Ishikawa (cell line): Measurements from ENCODE around the gene SH3YL1.

Source experiments
- CEBPB ChIP-seq: IDR thresholded peaks from 2 replicates; pipeline ENCODE4 v1.6.1; 2012
- CREB1 ChIP-seq: IDR thresholded peaks from 2 replicates; pipeline ENCODE4 v1.6.1; 2012; ENCODE audit warnings: low read depth
- EGR1 ChIP-seq: IDR thresholded peaks from 2 replicates; pipeline ENCODE4 v1.6.1; 2012
- EP300 ChIP-seq: IDR thresholded peaks from 2 replicates; pipeline ENCODE4 v1.6.1; 2012; ENCODE audit warnings: borderline replicate concordance
- FOXM1 ChIP-seq: IDR thresholded peaks from 2 replicates; pipeline ENCODE4 v1.6.1; 2012; ENCODE audit warnings: low read depth, borderline replicate concordance
- MAX ChIP-seq: IDR thresholded peaks from 2 replicates; pipeline ENCODE4 v1.6.1; 2012
- NFIC ChIP-seq: IDR thresholded peaks from 2 replicates; pipeline ENCODE4 v1.6.1; 2012
- RAD21 ChIP-seq: IDR thresholded peaks from 2 replicates; pipeline ENCODE4 v1.6.1; 2012; ENCODE audit warnings: low read depth
- TAF1 ChIP-seq: IDR thresholded peaks from 2 replicates; pipeline ENCODE4 v1.6.1; 2012; ENCODE audit warnings: low read depth, mild to moderate bottlenecking
- TCF12 ChIP-seq: IDR thresholded peaks from 2 replicates; pipeline ENCODE4 v1.6.1; 2012; ENCODE audit warnings: low read depth
- TEAD4 ChIP-seq: IDR thresholded peaks from 2 replicates; pipeline ENCODE4 v1.6.1; 2012
- YY1 ChIP-seq: IDR thresholded peaks from 2 replicates; pipeline ENCODE4 v1.6.1; 2012; ENCODE audit warnings: low read depth
- ZBTB7A ChIP-seq: IDR thresholded peaks from 2 replicates; pipeline ENCODE4 v1.6.1; 2012; ENCODE audit warnings: low read depth
- TF ChIP-seq, protein P1 (sequence below): IDR thresholded peaks from 2 replicates; pipeline ENCODE4 v1.6.1; 2012; ENCODE audit warnings: low read depth, mild to moderate bottlenecking
- TF ChIP-seq, protein P2 (sequence below): IDR thresholded peaks from 2 replicates; pipeline ENCODE4 v1.6.1; 2012

The SH3YL1 gene

GRCh38 chr2:202945-203344 is 60.9 kb downstream of the SH3YL1 start:
- no peak for TF ChIP-seq TEAD4
- TF ChIP-seq TCF12, result no peak
- no peak for TF ChIP-seq MAX
- TF ChIP-seq, protein P1, sequence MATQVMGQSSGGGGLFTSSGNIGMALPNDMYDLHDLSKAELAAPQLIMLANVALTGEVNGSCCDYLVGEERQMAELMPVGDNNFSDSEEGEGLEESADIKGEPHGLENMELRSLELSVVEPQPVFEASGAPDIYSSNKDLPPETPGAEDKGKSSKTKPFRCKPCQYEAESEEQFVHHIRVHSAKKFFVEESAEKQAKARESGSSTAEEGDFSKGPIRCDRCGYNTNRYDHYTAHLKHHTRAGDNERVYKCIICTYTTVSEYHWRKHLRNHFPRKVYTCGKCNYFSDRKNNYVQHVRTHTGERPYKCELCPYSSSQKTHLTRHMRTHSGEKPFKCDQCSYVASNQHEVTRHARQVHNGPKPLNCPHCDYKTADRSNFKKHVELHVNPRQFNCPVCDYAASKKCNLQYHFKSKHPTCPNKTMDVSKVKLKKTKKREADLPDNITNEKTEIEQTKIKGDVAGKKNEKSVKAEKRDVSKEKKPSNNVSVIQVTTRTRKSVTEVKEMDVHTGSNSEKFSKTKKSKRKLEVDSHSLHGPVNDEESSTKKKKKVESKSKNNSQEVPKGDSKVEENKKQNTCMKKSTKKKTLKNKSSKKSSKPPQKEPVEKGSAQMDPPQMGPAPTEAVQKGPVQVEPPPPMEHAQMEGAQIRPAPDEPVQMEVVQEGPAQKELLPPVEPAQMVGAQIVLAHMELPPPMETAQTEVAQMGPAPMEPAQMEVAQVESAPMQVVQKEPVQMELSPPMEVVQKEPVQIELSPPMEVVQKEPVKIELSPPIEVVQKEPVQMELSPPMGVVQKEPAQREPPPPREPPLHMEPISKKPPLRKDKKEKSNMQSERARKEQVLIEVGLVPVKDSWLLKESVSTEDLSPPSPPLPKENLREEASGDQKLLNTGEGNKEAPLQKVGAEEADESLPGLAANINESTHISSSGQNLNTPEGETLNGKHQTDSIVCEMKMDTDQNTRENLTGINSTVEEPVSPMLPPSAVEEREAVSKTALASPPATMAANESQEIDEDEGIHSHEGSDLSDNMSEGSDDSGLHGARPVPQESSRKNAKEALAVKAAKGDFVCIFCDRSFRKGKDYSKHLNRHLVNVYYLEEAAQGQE, result no peak
- TF ChIP-seq NFIC, result no peak
- TF ChIP-seq FOXM1, result no peak
- no peak for TF ChIP-seq CEBPB
- TF ChIP-seq, protein P2, sequence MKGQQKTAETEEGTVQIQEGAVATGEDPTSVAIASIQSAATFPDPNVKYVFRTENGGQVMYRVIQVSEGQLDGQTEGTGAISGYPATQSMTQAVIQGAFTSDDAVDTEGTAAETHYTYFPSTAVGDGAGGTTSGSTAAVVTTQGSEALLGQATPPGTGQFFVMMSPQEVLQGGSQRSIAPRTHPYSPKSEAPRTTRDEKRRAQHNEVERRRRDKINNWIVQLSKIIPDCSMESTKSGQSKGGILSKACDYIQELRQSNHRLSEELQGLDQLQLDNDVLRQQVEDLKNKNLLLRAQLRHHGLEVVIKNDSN, result no peak
- TF ChIP-seq ZBTB7A, result no peak
- no peak for TF ChIP-seq TAF1
- TF ChIP-seq CREB1, result no peak
- no peak for TF ChIP-seq RAD21

DNA sequence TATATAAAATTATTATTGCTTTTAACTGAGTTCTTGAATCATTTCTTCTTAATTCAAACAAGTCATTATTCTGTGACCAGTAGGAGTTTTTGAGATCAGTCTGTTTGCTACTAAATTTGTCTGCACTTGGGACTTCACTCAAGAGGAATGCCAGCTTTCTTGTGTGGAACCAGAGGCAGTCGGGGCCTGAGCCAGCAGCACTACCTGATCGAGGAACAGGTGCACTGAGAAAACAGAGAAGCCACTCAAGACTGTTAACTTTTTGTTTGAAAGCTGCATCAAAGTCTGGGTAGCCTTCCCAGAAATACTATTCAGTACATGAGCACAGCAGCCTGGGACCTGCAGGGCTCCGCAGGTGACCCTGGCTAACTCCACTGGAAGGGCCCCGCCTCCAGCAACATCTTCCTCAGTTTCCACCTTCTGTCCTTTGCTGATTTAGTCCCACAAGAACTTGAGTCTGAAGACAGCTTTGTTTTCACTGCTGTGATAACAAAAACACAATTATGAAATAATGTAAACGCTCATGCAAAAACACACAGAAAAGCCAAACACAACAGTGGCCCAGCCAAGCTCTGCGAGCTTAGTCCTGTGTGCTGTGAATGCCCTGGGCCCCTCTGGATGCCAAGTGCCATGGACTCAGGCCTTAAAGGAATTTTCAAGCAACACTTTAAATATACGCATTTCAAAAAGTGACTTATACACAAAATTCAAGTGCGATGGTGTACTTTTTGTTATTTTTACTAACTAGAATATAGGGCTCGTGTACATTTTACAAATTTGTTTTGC is 62.0 kb downstream of the SH3YL1 start:
- TF ChIP-seq, protein P1, result no peak
- no peak for TF ChIP-seq TCF12
- no peak for TF ChIP-seq EGR1
- TF ChIP-seq CREB1, result no peak
- TF ChIP-seq YY1, result no peak
- no peak for TF ChIP-seq NFIC
- TF ChIP-seq, protein P2, result no peak
- TF ChIP-seq EP300, result no peak
- no peak for TF ChIP-seq TAF1
- TF ChIP-seq FOXM1, result no peak

DNA sequence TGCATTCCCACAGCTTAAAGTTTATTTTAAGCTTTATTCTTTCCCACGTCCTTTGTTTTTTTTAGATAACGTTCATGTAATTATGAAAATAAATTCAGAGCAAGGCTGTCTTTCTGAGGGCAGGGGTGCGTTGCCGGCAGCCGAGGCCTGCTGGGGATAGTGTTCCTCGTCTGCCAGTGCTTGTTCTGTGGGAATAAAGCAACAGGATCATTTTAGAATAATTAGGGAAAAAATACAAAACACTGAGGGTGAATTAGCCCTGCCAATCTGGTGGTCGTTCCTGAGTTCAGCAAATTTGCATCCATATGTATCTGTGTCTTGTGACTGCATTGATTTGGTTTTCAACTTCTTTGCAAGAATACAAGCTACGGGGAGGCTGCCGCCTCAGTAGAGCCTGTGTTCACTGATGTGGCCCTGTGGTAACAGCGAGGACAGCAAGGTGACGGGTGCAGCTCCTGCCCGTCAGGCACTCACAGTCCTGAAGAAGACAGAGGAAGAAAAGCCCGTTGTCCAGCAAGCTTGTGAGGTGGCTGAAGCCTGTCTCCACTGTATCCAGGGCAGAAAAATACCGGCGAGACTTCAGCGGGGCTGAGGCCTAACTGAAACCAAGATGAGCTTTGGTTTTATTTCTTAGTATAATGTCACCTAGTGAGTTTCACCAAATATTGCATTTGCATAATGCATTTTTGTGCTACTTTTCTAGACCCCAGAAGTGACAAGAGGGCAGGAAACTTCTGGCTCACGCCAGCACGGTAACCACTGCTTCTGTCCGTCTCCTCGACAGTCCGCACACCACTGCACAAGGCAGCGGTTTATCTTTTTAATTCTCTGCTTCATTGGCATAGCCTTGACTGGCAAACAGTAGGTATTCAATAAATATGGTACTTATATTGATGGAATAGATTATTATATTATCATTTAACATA is 64.5 kb downstream of the SH3YL1 start:
- no peak for TF ChIP-seq EP300

- no peak for TF ChIP-seq TCF12
- TF ChIP-seq TAF1, result no peak
- no peak for TF ChIP-seq CEBPB
- no peak for TF ChIP-seq RAD21
- TF ChIP-seq, protein P1, result no peak
Measured at GRCh38 chr2:196406-196805, 67.4 kb downstream of the SH3YL1 start.

GRCh38 chr2:195932-196331 is 67.9 kb downstream of the SH3YL1 start:
- TF ChIP-seq RAD21 (no peak), EGR1 (no peak), FOXM1 (no peak), YY1 (no peak), TAF1 (no peak), CEBPB (no peak), TCF12 (no peak), ZBTB7A (no peak), NFIC (no peak), MAX (no peak), CREB1 (no peak), TEAD4 (no peak)
- TF ChIP-seq, protein P2, result no peak
- TF ChIP-seq, protein P1, result no peak
